Activated naive CD4-positive, alpha-beta T cell treated with anti-CD3 and anti-CD28 coated beads, Interleukin-2, amount 50 U/mL, for 16 hours (primary cell): ENCODE results near the gene CCL19.

ENCODE experiments used
- DNase-seq: peaks from one replicate; pipeline ENCODE4 v3.0.0-alpha.2; 2020

Gene CCL19

DNA sequence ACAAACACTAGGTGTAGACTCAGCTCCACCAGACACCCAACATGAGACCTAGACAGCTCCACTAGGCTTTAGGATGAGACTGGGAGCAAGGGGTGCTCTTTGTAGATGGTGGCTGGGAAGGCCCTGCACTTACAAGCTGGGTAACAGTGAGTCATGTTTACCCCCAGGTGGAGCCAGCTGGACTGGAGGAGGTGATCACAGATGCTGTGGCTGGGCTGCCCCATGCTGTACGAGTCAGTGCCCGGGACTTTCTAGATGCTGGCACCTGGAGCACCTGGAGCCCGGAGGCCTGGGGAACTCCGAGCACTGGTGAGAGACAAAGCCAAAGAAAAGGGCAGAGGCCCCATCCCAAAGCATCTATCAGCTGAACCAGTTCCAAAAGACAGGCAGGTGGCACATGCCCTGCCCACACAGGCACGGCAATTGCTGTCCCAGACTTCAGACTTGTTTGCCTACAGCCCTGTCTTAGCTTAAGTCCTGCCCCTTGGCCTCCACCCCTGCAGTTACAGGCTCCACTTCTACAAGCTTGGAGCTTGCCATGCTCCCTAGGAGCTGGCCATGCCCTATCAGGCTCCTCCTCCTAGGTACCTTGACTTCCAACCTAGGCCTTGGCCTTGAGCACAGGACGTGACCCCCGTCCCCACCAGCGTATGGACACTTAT lies 31.4 kb downstream of the CCL19 start:
- no peak for DNase-seq

DNA sequence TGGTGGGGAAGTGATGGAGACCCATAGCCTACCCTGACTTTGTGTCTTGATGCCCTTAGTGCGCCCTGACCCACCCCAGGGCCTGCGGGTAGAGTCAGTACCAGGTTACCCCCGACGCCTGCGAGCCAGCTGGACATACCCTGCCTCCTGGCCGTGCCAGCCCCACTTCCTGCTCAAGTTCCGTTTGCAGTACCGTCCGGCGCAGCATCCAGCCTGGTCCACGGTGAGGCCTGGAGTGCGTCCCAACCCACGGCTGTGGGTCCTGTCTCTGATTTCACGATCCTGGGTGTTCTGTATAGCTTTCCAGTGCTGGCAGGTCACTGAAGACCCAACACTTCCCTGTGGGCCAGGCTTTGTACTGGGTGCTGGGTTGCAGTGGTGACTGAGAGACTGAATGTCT lies 32.6 kb downstream of the CCL19 start:
- DNase-seq: no peak

DNA sequence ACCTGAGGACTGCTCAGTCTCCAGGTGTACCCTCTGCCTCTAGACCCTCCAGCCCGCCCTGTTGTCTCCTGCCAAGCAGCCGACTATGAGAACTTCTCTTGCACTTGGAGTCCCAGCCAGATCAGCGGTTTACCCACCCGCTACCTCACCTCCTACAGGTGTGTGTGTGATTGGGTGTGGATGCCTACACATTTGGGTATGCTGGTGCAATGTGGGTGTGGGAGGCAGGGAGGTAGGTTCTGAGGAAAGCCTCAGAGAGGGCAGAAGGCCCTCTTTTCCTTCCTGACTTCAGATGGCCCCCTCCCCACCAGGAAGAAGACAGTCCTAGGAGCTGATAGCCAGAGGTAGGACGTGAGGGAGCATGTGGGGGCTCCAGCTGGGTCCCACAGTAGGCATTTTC lies 34.1 kb downstream of the CCL19 start:
- no peak for DNase-seq

DNA sequence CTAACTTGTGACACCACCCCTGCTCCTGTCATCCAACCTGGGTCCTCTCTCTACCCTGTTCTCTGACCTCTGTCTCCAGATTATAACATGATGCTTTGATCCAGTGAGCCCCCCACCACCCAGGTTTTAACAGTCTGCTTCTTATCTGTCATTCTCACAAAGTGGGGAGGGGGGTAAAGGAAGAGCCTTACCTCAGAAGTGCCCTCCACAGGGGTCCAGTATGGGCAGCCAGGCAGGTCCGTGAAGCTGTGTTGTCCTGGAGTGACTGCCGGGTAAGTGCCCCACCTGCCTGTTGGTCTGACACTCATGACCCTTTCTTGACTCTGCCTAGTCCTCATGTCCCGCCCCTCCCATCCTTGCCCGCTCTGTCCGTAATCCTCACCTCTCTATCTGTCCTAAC lies 35.7 kb downstream of the CCL19 start:
- DNase-seq: no peak

DNA sequence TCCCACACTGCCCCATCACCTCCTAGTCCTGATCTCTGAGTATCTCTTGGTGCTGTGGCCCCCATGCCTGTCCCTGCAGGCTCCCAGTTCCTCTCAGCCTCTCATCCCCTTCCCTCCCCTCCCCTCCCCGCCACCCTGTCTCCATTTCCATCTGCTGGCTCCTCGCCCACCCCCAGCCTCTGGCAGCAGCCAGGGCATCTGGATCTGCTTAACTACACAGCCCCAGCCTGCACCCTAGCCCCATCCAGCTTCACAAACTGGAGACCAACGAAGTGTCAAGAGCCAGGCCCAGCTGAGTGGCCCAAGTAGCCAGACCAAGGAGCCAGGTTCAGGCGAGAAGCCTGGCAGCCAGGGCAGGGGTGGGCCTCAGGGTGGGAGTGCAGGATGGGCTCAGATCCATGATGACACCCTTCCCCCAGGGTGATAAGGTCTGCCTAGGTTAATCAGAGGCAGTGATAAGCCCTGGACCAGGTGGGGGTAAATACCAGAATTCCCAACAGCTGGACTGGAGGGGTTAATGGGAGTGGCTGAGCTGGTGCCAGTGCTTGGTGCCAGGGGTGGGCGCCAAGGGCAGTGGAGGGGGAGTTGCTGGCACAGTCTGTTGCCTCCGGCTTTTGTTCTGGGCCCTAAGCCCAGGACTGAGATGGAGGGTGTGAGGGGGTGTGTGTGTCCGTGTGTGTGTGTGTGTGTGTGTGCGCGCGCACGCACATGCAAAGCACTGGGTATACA lies 36.6 kb downstream of the CCL19 start:
- DNase-seq: no peak

DNA sequence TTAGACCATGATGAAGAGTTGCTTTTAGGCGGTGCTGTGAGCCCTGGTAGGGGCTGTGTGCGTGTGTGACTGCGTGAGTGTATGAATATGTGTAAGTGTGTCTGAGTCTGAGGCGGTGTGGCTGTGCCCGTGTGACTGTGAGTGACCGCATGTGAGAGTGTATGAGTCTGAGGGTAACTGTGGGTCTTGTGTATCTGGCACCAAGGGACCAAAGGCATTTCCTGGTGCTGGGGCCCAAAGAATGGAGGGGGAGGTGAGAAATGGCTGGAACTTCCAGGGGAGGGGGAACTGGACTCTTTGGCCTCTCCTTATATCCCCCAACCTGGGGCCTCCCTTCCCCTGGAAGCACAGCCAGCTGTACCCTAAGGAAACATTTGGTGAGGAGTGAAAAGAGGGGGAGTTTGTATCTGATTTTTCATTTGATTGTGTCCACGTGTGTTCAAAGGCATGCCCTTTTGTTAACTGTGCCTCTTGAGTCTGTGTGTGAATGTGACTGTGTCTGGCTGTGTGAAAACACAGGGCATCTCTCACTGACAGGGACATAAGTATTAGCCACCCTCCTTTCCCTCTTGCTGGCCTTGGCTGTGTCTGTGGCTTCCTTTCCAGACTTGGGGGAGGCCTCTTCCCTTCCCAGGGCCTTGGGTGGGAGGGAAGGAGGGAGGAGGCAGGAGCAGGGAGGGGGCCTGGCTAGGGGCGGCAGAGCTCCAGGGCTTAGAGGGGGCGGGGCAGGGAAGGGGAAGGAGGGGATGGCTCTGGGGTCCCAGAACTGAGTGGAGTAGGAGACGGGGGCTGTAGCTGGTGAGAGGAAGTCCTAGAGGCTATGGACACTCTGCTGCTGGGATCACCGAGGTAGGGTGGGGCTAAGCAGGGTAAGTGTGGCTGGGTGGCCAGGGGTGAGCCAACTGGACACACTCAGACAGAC lies 37.7 kb downstream of the CCL19 start:
- DNase-seq: no peak

DNA sequence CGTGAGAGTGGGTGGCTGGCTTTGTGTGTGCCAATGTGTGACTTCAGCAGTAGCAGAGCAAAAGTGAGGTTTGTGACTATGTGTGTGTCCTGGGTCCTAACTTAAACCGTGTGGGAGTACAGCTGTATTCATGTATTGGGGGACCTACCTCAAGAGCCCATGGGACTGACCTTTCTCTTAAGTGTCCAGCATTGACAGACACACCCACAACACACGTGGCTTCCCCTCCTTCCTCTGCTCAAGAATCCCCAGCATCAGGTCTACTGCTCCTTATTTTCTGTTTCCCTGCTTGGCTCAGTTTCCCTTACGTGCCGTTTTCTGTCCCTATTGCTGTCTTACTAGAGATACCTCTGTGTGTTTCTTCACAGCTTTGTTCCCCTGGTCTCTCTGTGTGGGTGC lies 38.5 kb downstream of the CCL19 start:
- DNase-seq: no peak

DNA sequence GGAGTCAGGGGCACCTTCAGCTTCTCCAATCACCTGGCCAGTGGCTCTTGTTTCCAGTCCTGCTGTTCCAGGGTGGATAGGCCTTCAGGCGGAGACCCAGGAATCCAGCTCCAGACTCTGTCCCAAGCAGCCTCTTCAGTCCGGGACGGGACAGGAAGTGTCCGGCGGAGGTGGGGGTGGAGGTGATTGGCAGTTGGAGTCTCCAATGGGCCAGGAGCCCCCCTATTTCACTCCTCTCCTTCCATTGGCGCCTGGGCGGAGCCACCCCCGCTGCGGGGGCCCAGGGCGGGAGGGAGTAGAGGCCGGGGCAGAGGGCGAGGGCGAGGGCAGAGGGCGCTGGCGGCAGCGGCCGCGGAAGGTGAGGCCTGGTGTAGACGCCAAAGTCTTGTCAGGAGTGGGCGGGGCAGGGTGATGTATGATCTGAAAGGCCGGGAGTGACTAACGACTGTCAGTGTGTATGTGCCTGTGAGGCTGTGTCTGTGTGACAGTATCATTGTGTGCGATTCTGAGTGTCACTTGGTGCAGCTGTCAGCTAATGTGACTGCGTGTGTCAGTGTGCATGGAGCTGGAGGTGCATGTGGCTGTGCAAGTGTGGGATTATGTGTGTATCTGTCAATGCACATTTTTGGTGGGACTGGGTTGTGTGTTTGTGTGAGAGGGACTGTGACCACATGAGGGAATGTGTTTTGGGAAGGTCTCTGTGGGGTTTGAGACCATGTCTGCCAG lies 39.0 kb downstream of the CCL19 start, which contains the start of gene IL11RA:
TSS of gene IL11RA (plus strand) at position 310 of the 726 bp plus-strand sequence. CDS start 3,033 bp downstream, outside the sequence.
- DNase-seq: peak; percentile 62

DNA sequence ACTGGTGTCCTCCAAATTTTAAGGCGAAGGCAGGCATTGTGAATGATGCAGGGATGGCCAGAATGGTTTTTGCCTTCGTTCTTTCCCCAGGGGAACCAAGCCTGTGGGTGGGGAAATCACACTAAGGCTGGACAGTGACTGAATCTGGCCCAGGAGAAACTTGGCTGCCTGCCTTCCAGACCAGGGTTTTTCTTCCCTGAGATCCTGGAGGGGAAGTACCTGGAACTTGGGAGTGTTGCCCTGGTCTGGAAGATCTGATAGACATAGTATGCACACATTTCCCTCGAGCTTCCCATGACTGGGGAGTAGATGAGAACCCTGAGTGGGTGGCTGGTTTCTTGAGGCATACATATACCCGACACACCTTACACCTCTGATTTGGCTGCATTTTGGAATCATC lies 39.8 kb downstream of the CCL19 start:
- no peak for DNase-seq

DNA sequence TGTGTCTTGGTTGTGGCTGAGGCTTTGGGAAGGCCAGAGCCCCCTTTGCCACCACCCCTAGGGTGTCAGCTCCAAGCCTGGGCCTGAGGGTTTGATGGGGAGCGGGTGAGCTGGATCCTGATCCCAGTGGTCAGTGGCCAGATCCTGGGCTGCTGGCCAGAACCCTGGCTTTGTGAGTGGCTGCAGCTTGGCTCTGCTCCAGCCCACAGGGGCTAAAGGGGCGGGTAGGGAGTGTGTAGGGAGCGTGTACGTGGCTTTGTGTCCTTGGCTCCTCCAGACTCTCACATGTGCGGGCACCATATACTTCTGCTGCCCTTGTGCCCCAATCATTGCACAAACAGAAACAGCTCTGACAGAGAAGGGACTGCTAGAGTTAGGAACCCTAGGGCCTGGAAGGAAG lies 40.3 kb downstream of the CCL19 start:
- DNase-seq: no peak

DNA sequence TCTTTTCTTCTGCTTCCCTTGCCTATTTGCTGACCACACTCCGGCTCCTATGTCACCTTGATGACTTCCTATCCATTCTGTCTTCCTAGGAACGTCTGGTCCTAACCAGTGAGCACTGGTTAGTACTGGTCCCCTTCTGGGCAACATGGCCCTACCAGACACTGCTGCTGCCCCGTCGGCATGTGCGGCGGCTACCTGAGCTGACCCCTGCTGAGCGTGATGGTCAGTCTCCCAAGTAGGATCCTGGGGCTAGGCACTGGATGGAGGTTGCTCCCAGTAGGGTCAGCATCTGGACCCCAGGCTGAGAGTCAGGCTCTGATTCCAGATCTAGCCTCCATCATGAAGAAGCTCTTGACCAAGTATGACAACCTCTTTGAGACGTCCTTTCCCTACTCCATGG lies 42.4 kb downstream of the CCL19 start:
- DNase-seq: no peak

DNA sequence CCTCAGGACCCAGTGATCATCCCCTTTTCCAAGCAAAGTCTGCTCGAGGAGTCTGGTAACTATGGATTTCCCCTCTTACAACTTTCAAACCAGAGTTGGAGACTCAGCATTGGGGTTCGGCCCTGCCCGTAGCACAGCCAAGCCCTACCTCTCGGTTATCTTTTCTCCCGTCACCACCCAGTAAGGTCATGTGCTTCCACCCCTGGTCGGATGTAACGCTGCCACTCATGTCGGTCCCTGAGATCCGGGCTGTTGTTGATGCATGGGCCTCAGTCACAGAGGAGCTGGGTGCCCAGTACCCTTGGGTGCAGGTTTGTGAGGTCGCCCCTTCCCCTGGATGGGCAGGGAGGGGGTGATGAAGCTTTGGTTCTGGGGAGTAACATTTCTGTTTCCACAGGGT lies 43.4 kb downstream of the CCL19 start:
- DNase-seq: no peak

DNA sequence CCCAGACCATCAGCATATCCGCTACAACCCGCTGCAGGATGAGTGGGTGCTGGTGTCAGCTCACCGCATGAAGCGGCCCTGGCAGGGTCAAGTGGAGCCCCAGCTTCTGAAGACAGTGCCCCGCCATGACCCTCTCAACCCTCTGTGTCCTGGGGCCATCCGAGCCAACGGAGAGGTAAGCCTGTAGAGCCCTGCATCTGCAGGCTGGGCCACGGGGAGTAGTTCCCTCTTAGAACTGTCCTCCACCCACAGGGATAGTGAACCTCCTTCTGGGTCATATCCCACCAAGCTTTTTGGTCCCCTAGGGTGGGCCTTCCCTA lies 44.0 kb downstream of the CCL19 start:
- no peak for DNase-seq

DNA sequence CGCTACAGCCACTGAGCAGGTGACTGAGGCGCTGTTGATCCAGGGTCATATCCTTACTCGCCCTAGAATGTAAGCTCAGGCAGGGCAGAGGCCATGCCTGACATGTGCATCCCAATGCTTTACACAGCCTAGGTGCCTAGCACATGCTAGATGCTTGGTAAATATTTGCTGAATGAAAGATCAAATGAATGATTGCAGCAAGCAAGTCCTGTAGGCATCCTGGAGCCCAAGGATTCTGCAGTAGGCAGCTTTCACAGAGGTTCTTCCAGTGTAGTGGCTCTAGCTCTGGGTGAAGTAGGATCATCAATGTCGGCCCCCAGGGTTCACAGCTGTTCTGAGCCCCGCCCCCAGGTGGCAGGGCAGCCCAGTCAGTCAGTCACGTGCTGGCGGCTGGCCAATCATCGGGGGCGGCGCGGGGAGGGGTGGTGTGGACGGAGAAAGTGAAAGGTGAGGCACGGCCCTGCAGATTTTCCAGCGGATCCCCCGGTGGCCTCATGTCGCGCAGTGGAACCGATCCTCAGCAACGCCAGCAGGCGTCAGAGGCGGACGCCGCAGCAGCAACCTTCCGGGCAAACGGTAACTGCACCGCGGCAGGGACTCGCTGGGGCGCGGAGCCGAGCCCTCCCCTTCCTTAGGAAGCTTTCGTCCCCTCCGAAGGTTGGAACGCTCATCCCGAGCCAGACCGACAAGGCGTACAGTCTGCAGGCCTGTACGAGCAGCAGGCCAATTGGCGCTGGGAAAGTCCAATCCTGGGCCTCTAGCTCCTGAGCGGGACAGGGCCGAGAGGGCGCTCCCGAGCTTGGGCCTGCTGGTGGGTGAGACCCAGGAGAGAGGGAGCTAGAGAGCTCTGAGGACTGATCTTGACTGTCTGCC lies 44.6 kb downstream of the CCL19 start, which contains the start of gene GALT:
TSS of gene GALT (plus strand) at position 465 of the 873 bp plus-strand sequence. CDS start at position 495, 30 bp downstream.
- peak; percentile 98 for DNase-seq

DNA sequence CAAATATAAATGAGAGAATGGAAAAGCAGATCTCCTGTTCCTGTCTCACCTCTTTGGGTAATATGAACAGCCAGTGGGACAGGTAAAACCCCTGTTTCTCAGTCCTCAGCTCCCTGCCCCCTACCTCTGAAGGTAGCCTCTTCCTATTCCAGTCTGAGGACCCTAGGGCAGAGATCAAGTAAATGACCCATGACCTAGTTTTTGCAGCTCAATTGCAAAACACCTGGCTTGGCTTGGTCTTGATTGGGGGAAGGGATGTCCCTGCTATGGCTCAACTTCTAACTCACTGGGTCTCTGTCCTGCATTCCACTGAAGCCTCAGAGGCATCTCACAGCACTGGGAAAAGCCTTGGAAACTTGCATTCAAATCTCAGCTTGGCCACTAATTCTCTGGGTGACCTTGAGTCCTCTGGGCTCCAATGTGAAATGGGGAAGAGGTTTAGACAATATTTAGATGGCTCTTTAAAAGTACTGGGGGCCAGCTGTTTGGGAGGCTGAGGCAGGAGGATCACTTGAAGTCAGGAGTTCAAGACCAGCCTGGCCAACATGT lies 46.2 kb downstream of the CCL19 start:
- no peak for DNase-seq

DNA sequence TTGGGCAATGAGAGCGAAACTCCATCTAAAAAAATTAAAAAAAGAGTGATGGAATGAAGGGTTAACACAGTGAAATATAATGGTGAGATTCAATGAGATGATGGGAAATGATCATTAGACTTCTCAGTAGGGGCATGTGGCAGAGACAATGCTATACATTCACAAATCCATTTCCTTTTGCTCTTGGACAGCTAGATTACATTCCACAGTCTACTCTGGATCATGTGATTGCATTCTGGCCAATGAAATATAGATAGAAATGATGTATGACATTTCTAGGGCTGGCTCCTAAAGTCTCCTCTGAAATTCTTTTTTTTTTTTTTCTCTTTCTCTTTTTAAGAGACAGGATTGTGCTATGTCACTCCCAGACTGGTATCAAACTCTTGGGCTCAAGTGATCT lies 48.4 kb downstream of the CCL19 start:
- DNase-seq: no peak
